ENCODE data around the gene BRD7.

BRD7 gene

DNA sequence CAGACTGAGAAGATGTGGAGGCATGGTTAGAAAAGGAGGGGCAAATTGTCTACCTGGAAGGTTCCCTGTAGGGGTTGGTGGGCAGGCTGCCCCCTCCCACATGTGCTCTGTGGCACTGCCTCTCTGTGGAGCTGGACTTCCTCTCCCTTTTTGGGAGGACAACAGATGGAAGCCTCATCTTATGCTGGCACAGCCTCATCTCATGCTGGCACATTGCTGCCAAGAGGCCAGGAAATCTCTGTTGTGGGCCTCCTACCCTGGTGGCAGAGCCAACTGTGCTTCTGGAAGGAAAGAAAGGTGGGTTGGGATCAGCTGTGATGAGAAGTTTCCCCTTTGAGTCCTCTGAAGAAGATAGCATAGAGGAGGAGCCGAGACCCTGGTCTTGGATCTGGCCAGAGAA is 19.7 kb upstream of the BRD7 start:
- DNase-seq, result no peak

DNA sequence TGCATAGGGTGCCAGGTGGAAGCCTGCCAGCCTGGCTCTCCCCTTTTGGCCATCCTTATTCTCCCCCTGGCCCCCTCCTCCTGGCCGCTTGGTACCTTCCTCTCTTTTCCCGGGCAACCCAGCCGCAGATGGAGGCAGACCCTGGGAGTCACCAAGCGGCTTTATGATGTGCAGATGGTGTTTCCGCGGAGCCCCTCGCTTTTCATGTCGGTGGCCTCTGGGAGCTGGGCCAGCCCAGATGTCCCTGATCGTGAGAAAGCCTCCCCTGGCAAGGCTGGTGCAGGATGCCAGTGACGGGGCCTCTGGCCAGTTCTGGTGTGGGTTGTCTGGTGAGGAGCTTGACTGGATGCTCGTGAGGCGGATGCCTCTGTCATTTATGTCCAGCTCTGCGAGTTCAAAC is 18.0 kb upstream of the BRD7 start:
- DNase-seq, result no peak

DNA sequence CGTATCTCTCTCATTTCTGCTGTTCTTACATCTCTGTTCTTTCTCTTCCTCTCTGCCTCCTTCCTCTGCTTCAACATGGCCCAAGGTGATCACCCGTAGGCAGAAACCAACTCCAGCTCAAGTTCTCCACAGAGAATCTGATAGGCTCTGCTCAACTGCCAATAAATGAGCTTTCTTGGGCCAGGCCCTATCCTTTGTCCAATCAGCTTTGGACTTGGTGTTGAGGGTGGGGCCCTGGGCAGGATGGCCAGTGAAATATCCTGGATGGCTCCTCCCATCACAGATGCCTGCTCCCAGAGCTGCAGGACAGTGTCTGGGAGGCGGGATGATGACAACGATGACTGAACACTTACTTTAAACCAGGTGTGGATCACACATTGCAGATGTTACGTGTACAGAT is 17.4 kb upstream of the BRD7 start:
- no peak for DNase-seq

DNA sequence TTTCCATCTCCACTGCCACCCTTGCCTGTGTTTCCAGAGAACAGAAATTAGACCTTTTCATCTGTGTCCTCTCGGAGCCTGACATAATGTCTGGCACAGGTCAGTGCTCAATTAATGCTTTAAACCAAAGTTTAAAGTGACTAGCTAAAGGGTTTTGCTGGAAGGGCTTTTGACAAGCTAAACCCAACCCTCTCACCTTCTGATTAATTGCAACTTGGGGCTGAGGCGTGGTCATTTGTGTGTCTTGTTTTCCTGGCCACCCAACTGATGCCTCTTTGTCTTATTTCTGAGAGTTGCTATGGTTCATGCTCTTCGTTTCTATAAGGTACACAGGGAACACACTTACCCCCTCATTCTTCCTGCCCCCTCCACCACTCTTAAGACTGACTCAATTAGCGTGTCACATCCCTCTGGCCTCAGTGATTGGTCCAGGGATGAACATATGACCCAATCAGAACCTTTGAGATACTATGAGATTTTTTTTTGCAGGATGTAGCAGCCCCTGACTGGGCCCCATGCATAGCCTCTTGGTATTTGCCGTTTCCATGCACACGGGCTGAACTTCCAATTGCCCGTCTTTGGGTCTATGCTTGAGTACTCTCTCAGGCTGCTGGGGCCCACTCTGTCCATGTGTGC is 15.8 kb upstream of the BRD7 start:
- DNase-seq, result no peak

DNA sequence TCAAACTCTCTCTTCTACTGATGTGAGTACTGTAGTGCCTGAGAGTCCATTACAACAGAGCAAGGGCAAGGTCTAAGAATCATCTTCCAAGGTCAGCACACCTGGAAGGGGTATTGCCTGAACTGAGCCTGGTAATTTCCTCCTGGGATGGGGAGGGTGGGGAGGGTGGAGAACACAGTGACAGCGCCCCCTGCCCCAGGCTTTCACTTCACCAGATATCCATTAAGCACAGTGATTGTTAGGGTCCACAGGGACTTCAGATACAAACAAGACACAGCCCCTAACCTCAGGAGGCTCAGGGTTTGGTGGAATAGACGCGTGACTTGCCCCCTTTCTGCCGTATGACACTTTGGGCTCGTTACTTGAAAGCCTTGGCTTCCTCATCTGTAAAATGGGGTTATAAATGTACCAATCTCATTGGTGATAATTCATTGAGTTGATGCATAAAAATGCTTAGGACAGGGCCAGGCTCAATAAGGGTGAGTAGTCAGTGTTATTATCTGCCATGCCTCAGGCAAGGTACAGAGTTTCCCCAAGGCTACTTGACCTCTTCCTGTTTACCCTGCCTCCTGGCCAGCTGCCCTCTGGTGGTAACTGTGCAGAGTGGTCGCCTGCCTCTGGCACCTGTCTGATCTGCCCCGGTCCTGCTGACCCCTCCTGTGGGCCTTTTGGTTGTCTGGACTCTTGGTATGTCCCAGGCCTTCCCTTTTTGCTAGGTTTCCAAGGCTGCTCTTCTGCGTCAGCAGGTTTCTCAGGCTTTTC is 13.1 kb upstream of the BRD7 start:
- DNase-seq, result no peak

DNA sequence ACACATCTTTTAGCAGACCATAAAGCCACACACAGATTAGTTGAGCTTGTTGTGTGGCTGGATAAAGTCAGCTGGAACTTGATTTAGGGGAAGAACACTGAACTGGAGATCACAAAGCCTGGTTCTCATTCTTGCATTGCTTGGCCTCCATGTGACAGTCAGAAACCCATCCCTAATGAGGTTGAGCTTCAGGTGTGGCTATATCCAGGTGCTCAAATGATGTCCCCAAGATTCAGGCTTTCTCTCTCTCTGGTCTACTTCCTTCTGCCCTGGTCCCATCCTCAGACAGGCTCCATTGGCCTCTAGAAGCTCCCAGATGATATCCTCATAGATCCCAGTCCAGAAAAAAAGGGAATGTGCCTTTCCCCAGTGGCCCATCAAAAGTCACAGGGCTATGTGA is 9.6 kb upstream of the BRD7 start:
- DNase-seq, result no peak

DNA sequence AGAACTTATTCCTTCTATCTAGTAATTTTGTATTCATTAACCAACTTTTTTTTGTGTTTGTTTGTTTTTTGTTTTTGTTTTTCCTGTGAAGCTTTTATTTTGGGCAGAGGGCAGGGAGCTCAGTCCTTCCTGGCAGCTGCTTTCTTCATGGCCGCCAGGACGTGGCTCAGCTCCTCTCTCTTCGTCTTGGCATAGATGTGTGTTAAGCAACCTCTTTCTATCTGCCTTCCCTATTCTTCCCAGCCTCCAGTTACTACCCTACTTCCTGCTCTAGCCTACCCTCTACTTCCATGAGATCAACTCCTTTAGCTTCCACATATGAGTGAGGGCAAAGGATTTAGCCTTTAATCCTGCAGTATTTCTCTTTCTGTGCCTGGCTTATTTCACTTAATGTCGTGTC is 8.2 kb upstream of the BRD7 start:
- no peak for DNase-seq

DNA sequence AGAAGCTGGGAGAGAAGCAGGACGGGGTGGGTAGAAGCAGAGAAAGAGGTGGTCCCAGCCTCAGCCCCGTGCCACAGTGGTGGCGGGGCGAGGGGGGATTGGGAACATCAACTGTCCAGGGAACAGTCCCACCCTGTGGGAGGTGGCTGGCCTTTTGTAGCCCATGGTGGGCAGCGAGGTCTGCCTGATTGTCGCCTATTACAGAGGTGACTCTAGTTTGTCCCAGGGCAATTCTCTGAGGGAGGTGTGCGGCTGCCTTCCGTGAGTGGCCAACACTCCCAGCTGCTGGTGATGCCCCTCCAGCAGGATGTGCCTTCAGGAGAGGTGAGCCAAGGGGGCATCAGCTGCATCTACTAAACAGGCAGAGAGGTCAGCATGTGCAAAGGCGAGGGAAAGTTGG is 5.0 kb upstream of the BRD7 start:
- no peak for DNase-seq

DNA sequence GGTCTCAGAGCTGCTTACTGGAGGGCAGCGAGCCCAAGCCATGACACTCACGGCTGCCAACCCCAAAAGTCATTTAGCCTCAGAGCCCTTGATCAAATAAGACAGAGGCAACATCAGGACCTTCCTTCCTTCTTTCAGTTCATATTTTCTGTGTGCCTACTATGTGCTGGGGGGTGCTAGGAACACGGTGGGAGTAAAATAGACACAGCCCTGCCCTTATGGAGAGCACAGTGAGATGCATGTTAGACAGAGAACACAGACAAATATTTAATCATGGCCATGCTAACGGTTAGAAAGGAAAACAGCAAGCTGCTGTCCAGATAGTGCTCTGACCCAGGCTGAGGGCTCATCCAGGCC is 4.5 kb upstream of the BRD7 start:
- no peak for DNase-seq

DNA sequence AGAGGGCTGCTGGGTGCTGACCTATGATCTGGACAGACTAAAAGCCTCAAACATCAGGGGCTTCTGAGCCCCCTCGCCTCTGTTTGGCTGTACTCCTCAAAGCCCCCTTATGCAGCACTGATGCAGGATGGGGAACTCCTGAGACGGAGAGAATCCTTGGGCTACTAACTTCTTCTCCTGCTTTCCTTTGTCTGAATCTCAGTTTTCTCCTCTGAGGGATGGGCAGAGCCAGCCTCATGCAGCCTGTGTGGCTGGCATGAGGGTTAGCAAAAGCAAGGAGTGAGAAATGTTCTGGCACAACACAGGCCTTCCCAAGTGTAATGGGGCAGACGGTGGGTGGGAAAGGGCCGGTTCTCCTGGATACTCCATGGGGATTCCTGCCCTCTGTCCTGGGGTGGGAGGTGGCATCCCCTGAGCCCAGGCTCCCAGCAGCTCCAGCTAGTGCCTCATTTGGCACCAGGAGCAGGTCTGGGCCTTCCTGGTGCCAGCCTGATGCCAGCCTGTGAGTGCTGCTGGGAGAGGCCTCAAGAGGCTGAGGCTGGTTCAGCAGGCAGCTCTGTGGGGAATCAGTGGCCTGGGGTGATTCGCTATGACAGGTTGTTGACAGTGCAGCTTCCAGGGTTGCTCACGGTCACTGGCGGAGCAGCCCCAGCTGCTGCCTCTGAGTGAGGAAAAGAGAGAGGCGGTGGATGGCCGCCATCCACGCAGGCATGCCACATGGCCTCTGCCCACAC is 4.0 kb upstream of the BRD7 start:
- DNase-seq, result no peak

DNA sequence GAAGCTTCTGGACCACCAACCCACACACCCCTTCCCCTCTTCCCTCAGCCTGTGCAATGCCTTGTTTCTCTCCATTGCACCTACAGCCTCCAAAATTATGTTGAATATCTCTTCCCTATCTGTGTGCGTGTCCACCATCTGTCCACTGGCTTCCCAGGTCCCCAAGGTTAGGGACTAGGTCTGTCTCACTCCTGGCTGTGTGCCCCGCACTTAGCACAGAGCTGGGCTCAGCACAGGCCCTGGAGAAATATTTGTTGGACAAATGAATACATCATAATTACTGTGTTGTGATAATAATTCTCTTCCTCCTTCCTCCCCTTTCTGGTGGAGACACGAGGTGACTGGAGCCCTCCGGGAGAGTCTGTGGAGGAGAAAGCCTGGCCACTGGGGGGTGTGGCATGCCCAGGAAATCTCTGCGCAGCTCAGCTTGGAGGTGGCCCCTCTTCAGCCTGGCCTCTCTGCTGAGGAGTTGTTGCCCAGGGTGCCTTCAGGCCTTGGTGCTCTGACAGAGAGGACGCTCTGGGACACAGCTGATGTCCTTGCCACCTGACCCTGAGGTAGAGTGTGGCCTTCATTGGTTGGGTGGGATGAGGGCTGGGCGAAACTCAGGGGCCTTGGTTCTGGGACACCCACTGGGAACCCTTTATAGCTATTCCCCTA is 3.3 kb upstream of the BRD7 start:
- no peak for DNase-seq

DNA sequence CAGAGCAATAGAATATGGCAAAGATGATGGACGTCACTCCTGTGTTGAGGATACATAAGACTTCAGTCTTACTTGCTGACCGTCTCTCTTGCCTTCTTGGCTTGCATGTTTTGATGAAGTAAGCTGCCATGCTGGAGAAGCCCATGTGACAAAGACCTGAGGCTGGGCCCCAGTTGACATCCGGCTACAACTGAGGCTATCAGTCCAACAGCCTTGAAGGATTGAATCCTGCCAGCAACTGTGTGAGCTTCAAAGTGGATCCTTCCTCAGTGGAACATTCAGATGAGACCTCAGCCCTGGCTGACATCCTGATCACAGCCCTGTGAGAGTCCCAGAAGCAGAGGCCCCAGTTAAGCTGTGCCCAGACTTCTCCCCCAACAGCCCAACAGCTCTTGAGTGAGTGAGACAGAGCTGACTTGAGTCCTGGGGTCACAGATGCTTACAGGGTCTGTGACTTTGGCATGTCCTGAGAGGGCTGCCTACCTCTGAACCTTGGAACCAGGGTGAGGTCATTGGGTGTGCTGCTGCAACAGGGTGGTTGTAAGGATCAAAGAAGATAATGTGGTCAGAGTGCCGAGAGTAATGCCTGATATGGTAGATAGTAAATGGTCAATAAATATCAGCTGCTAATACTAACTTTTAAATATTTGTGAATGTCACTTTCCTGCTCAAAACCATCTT is 2.4 kb upstream of the BRD7 start:
- no peak for DNase-seq

DNA sequence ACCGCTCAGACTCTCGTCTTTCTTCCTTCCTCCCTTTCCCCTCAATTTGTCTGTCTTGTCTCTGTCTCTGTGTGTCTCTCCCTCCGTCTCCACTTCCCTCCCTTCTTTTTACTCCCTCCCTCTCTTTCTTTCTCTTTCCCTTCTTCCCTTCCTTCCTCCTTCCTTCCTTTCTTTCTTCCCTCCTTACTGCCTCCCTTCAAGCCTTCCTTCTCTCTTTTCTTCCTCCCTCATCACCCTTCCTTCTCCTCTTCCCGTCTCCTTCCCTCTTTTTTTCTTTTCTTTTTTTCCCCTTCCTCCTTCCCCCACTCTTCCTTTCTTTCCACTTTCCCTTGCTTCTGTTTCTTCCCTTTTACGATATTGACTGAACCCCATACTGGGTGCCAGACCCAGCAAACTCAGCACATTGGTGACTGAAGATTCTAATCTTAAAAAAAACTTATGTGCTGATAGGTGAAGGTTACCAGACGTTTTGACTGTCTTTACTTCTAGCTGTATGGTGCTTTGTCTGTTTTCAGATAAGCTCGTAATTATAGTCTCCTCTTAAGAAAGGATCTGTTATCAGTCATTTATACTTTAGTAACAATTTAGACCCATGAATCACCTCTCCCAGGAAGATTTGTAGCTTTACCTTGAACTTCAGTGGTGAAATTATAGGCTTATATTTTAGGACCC is 481 bp upstream of the BRD7 start:
- DNase-seq, result peak; percentile 32

DNA sequence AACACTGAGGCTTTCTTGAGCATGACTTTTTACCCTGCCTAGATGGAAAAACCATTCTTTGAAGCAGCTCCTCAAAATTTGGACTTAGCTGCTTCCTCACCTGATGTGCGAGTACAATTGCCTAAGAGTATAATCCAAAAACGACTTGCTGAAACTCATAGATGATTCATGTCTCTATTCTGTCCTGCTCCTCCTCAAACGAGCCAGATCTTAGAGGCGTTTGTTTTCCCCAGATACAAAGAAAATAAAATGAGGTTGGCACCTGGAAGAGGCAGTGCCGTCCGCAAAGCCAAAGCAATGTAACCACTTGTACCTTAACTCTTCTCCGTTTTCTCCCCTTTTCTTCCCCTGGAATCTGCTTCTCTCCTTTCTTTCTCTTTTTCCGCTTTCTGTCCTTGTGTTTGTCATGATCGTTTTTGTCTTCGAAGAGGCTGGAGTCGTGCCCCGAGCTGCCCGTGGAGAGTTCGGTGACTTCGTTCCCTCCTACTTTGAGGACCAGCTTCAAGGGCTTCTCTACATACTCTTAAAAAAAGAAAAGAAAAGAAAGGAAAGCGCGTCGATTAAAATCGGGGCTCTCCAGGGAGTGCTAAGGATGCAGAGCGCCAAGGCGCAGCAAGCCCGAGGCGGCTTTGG is 895 bp downstream of the BRD7 start:
- DNase-seq, result no peak

DNA sequence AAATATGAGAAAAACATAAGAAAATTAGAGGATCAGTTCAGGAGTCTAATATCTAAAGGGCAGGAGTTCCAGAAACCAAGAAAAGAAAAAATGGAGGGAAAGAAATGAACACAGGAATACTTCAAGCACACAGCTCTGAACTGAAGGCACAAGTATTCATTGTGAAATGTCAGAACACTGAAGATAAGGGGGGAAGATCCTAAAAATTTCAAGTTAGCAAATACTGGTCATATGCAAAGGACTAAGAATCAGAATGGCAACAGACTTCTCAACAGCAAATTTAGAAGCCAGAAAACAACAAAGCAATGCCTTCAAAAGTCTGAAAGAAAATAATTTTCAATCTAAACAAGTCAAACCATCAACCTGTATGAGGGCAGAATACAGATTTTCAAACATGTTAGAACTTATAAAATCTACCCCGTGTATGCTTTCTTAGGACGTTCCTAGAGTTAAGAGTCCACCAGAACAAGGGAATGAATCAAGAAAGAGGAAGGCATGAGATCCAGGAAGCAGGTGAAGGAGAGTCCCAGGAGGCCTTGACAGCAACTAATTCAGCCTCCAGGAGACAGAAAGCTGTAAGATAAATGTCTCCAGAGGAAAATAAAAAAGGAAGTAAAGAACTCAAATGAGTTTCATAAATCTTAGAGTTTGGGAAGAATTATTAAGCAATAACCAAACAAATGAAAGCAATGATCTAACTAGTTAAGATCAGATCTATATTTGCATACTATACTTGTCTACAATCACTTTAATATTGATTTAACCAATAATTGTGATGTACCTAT is 2.8 kb downstream of the BRD7 start:
- peak; percentile 64 for DNase-seq

DNA sequence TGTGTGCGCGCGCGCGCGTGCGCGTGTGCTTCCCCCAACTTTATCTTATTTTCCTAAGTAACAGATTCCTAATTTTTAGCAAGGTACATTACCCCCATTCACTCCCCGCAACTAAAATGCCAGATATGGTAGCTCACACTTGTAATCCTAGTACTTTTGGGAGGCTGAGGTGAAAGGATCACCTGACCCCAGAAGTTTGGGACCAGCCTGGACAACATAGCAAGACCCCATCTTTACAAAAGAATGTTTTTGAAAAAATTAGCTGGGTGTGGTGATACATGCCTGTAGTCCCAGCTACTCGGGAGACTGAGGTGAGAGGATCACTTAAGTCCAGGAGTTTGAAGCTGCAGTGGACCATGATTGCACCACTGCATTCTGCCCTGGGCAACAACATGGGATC is 5.1 kb downstream of the BRD7 start:
- no peak for DNase-seq

DNA sequence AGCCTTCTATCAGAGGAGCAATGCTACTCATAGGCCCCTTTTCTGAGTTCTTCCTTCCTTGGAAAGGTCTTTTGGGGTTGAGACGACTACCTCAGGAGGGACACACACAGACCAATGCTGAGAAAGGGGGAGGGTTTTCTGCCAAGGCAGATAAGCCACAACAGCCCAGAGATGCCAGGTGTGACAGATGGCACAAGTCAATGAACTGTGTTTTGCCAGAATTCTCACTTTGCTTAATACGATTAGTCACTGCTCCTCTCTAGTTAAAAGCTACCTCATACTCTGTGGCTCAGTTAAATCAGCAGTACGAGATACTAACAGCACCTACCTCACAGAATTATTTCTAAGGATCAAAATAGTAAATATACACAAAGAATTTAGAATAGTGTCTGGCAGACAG is 8.0 kb downstream of the BRD7 start:
- no peak for DNase-seq

DNA sequence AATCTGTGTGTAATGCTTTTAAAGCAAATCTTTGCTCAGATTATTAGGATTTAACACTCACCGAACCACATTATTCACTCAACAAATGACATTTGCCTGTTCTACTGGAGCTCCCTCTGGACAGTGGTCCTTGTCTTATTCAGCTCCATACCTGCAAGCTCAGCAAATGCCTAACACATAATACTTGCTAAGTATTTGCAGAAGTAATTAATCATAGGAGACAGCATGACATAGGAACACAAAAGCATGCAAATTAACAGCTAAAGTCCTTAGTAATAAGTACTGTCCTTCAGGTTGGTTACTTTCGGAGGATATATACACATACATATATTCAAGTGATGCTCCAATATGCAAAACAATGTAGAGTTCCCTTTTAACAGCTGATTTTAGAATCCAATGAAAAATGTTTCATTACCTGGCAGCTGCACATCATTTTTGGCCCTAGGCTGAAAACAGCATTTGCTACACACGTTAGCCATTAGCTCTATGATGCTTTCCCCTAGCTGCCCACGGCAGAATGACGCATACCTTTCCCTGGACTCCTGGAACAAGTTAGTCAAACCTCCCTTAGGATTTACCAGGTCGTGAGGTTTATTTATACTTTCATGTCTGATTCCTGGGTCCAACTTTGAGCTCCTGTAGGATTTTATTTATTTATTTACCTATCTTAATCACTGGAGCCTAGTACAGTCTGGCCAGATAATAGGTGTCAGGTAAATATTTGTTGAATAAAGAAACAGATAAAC is 8.6 kb downstream of the BRD7 start:
- DNase-seq, result no peak

DNA sequence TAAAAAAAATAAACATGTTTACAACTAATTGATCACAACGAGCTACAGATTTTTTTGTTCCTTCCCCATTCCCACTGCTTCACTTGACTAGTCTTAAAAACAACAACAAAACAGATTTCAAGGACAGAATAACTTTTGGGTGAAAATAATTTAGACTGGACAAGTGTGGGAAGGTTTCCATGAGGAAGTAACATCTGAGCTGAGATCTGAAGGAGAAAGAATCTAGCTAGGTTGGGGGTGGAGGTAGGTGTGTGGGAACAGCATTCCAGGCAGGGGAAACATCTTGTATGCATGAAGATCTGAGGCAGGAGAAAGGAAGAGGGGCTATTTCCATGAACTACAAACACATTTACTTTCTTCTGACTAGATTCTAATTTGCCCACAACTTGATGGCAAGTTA is 9.2 kb downstream of the BRD7 start:
- DNase-seq, result no peak

DNA sequence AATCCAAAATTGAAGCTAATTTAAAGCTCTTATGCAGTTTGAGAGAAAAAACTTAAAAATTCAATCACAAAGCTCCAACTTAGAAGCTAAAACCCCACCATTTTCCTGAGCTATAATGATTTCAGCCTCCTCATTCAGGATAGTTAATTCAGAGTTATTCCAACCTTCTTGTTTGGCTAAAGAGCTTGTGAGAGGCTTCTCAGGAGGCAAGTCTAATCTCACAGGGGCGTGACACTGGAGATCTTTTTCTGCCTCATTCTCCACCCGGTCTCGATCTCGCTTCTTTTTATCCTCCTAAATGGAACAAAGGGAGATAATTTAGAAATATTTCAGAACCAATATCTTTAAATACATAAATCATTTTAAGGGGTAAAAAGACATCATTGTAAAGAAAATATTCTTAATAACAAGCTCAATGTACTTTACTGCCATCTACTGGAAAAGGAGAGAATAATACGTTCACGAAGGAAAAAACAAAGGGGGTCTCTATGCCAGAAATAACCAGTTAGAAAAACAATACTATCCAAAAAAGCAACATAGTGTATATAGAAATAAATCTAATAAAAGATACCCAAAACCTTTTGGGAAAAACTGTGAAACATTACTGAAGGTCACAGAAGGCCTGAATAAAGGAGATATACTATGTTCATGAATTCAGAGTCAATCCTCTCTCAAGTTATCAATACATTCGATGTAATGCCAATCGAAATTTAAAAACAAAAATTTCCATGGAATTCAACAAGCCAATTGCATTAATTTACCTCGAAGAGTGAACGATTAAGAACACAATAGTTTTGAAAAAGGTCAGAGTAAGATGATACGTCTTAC is 13.9 kb downstream of the BRD7 start:
- peak; percentile 18 for DNase-seq

All from GF-D8 (cell line).